Osteocyte (in vitro differentiated cells): ENCODE measurements around the gene STAP2. TPM values are rescaled to one million over a fixed set of nuclear protein-coding genes. Genes with fewer than 3 reads are reported as not detected.

Experiments used
- DNase-seq: peaks from one replicate; pipeline ENCODE4 v3.0.0; 2021; ENCODE audit warnings: mixed read lengths; ENCODE audit not compliant: unreplicated experiment; ENCODE audit errors: extremely low spot score
- H3K27ac Mint-ChIP-seq: one replicate; pipeline ENCODE4 v1.8.0; 2021; ENCODE audit warnings: mild to moderate bottlenecking, mixed read lengths; ENCODE audit not compliant: unreplicated experiment
- H3K27me3 Mint-ChIP-seq: one replicate; pipeline ENCODE4 v1.8.0; 2021; ENCODE audit warnings: mixed read lengths; ENCODE audit not compliant: unreplicated experiment
- H3K36me3 Mint-ChIP-seq: one replicate; pipeline ENCODE4 v1.8.0; 2021; ENCODE audit warnings: mixed read lengths; ENCODE audit not compliant: unreplicated experiment
- H3K4me1 Mint-ChIP-seq: one replicate; pipeline ENCODE4 v1.8.0; 2021; ENCODE audit warnings: mixed read lengths; ENCODE audit not compliant: unreplicated experiment
- H3K4me3 Mint-ChIP-seq: one replicate; pipeline ENCODE4 v1.8.0; 2021; ENCODE audit warnings: mild to moderate bottlenecking, moderate library complexity, mixed read lengths; ENCODE audit not compliant: unreplicated experiment
- H3K9me3 Mint-ChIP-seq: one replicate; pipeline ENCODE4 v1.8.0; 2021; ENCODE audit warnings: mixed read lengths; ENCODE audit not compliant: unreplicated experiment
- CTCF ChIP-seq: fragments of 200-600 bp; sonication (generic); IDR thresholded peaks from 2 replicates; pipeline ENCODE4 v1.5.0; 2021; ENCODE audit warnings: antibody characterized with exemption, mild to moderate bottlenecking, moderate library complexity
- total RNA-seq: library from RNA; stranded (reverse); gene quantifications from 2 replicates; pipeline ENCODE4 v1.2.1, GENCODE V29; 2021

STAP2 gene
- total RNA-seq, 1 donor from 2014 or later, result 2.7 TPM

- no peaks in the 10 kb centered on the region for H3K27me3 Mint-ChIP-seq
- H3K4me3 Mint-ChIP-seq, result peak overlapping the region; percentile 5
- H3K9me3 Mint-ChIP-seq, result no peaks in the 10 kb centered on the region
- peak overlapping the region; percentile 77 for H3K27ac Mint-ChIP-seq
- H3K4me1 Mint-ChIP-seq, result peaks cover 87% of the 10 kb centered on the region
- no peak for DNase-seq
- H3K36me3 Mint-ChIP-seq, result no peaks in the 10 kb centered on the region
- peak; percentile 43 for TF ChIP-seq CTCF
These were observed 36.8 kb upstream of the STAP2 start for GRCh38 chr19:4375164-4376027.

GRCh38 chr19:4374498-4375163, 36.0 kb upstream of the STAP2 start:
- no peak for DNase-seq
- H3K4me1 Mint-ChIP-seq, result peaks cover 87% of the 10 kb centered on the region
- H3K36me3 Mint-ChIP-seq, result no peaks in the 10 kb centered on the region
- H3K9me3 Mint-ChIP-seq, result no peaks in the 10 kb centered on the region
- no peak for TF ChIP-seq CTCF
- H3K4me3 Mint-ChIP-seq, result peak overlapping the region; percentile 28
- peak overlapping the region; percentile 90 for H3K27ac Mint-ChIP-seq
- no peaks in the 10 kb centered on the region for H3K27me3 Mint-ChIP-seq

DNA sequence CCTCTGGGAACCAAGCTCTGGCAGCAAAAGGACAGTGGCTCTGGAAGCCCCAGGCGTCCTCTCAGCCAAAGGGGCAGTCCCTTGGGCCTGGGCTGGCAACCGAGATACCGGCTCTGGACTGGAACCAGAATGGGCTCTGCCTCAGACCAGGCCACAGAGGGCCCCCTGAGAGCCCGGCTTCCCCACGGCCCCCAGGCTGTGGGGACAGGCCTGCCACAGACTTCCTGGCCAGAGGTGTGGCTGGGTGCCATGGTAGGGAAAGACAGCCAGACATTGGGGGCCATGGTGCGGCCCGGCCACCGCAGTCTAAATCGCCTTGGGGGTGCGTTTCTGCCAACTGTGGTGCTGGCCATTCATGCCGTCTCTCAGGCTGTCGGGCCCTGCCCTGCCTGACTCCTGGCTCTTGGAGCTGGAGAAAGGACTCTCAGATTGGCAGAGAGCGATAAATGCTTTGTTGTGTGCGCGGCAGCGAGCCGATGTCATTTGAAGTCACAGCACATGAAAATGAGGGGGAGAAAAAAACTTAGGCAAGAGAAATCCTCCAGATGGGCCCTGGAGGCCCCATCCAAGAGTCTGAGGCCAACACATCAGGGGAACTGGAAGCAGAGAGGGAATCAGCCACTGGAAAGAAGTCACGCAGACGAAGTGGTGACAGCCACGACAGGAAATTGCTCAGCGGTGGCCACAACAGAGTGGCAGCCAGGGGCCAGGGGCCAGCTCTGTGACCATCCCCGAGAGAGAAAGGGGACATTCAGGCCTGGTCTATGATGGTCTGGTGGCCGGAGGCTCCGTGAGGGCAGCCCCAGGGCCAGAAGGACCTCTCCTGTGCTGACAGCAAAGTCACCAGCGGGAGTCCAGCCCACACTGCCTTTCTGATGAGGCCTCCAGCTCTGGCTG, 35.2 kb upstream of the STAP2 start:
- Mint-ChIP-seq H3K4me1 (peaks cover 84% of the 10 kb centered on the region), H3K27ac (peak overlapping the region; percentile 90), H3K27me3 (no peaks in the 10 kb centered on the region), H3K9me3 (no peaks in the 10 kb centered on the region), H3K4me3 (peak overlapping the region; percentile 28), H3K36me3 (no peaks in the 10 kb centered on the region)
- DNase-seq, result no peak
- TF ChIP-seq CTCF, result no peak

GRCh38 chr19:4373013-4373367, 34.4 kb upstream of the STAP2 start:
- Mint-ChIP-seq H3K36me3 (no peaks in the 10 kb centered on the region), H3K27me3 (no peaks in the 10 kb centered on the region), H3K4me1 (peaks cover 89% of the 10 kb centered on the region), H3K27ac (peak overlapping the region; percentile 90), H3K9me3 (no peaks in the 10 kb centered on the region), H3K4me3 (no peak overlapping the region)
- no peak for DNase-seq
- TF ChIP-seq CTCF, result no peak
